Stimulated activated CD4-positive, alpha-beta T cell treated with anti-CD3 and anti-CD28 coated beads, Interleukin-15, amount 100 ng/mL, for 48 hours (primary cell): ENCODE results near the gene POLR3H.

Experiments used
- DNase-seq, 2 donors: peaks; one replicate each; pipeline ENCODE4 v3.0.0-alpha.2; 2020; ENCODE audit warnings: low read depth in 2 of 2

POLR3H gene

DNA sequence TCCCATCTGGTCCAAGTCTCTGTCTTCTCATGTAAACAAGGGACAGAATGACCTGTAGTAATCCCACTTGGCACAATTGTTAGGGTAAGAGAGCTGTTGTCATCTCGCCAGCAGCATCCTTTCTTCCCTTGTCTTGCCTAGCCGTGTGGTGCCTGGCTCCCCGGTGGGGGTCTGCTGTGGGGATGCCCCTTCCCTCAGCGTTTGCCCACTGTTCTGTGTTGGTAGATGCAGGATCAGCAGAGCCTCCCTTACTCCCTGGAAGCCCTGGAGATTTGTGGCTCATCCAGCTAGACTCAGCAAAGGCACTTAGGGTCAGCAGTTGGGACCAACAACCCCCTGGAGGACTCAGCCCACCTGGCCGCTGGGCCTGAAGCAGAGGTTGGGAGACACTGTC is 62.3 kb downstream of the POLR3H start:
- no peak for DNase-seq

DNA sequence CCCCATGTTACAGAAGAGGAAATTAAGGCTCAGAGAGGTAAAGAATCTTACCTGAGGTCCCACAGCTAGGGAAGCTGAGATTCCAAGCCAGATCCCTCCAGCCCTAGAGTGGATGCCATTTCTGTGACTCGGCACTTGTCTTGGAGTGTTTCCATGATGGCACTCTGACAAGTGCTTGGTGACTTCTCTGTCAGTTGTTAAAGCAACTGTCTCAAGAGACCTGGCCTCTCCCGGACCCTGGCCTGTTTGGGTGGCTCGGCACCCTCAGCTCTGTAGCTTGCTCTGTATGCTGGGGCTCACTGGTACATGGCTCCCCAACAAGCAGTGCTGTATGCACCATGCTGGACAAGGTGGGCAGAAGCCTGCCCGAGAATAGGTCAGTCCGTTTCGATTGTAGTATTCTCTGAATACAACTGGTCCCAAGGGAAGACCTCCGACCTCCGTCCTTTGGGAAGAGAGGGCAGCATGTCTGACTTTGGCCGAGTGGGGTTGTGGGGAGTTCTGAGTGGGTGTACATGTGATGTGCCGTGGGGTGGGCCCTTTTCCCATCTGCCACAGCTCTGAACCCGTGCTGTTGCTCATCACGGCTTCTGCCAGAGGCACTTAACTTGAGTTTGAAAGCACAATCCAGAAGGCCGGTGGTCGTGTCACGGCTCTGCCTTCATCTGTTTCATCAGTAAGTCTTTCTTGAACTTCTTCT is 63.0 kb downstream of the POLR3H start:
- no peak for DNase-seq

DNA sequence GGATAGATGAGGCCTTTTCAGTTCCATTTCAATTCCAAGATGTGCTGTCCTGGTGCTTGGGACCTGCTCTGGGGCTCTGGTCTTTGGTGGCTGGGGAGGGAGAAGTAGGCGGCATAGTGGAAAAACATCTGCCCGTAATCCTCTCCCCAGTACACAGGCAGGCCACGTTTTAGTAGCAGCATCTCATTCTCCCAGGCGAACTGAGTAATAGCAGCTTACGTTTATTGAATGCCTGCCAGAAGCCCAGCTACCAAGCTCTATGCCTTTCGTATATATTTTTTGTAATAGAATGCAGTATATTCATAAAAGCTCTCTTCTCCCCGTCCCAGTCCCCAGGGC is 63.9 kb downstream of the POLR3H start:
- DNase-seq = no peak

DNA sequence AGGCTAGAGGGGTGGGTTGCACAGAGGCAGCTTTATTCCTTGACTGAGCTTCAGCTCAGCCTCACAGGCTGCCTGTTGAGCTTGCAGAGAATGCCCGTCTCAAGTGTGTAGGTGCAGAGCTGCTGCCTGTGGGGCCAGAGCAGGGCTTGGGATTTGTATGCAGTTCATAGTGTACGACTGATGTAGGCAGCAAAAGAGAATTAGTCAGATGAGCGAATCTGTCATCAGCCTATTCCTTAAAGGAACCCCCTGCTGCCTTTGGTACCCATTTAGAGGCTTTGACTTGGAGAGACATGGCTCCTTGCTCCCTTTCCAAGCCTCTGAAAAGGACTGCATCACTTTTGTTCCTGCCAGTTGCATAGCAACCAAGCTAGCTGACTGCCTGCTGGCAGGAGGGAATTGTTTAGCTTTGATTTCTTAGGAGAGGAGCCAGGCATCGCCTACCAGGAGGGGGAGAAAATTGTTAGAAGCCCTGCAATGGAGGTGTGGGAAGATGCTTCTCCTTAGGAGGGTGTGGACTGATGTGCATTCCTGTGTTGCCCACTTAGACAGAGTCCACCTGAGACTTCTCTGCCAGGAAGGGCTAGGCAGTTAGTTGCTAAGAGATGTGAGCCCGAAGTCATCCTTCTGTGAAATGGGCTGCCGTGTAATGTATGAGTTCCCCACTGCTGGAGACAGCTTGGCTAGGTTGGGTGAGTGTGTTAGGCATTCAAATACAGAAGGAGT is 64.4 kb downstream of the POLR3H start:
- no peak for DNase-seq

DNA sequence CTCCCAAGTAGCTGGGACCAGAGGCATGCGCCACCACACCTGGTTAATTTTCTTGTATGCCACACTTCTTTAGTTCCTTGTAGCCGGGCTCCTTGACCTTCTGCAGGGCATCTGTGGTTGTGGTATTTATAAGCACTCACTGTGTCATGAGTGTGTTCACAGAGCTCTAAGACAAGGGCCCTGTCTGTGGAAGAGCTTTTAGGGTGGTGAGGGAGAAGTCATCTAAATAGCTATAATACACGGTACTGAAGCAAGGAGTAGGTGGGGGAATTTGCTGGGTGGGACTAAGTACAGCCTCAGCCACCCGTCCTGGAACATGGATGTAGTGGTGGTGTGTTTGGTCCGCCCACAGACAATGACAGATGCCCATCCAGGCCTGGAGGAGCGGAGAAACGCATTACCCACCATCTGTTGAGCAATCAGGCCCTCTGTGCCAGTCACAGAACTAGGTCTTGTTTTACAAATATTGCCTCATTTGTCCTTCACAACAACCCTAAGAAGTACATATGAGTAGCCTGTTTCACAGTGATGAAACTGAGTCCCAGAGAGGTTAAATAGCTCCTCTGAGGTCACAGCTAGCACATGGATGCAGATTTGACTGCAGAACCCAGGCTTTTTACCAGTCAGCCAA is 65.3 kb downstream of the POLR3H start:
- DNase-seq = no peak

DNA sequence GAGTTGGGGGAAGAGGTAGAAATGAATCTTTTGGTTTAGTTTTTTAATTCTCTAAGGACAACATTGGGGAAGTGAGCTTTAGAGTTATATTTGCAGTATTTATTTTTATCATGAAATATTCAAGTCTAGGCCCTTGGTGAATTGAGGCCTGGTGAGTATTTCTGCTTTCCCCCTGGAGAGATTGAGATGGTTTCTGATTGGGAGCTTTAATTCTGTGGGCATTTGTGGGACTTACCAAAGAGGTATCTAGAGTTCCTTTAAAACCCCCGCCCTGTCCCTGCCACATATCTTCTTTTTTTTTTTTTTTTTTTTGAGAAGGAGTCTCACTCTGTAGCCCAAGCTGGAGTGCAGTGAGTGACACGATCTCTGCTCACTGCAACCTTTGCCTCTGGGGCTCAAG is 65.8 kb downstream of the POLR3H start:
- no peak for DNase-seq
